HG03066 (cell line): ENCODE results near the gene SLC12A7.
"Not testable (repeated sequence)": the region's sequence is repeated elsewhere in the genome, so short reads cannot be mapped to it uniquely, and the experiment has no call there.

Experiments
- ATAC-seq: cut with Tn5 transposase; IDR thresholded peaks from one replicate; pipeline ENCODE4 v1.9.1; 2021; ENCODE audit warnings: low read depth; ENCODE audit not compliant: unreplicated experiment

SLC12A7 gene

DNA sequence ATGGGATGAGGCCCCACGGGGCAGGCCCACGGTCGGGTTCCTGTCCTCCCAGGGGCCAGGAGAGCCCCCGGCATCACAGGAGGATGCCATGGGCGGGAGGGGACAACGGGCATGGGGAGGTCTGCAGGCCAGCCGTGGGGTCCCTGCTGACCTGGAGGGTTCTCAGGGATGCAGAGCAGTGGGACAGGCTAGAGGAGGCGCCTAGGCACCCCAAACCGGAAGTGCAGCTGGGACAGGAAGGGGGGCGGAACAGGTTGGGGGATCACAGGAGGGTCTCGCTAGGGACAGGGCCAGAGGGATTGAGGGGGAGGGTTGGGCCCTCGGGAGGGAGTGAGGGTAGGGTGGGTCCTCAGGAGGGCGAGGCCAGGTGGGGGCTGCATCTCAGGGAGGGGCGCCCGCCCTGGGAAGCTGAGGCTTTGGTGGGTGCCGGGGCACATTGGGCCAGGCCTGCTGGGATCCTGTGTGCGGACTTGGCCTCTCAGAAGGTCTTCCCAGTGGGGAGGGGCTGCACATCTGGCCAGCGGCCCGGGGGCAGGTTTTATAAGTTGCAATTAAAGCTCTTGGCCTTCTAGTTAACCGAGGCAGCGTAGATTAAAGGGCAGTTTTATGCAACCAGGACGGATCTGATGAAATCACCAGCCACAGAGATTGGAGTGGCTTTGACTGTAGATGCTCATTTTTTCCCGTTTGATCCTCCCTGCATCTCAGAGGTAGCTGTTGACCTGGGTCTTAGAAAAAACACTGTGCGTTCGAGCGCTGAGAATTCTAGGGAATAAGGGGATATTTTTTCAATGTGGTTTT, 83.2 kb downstream of the SLC12A7 start:
- ATAC-seq = no peak

DNA sequence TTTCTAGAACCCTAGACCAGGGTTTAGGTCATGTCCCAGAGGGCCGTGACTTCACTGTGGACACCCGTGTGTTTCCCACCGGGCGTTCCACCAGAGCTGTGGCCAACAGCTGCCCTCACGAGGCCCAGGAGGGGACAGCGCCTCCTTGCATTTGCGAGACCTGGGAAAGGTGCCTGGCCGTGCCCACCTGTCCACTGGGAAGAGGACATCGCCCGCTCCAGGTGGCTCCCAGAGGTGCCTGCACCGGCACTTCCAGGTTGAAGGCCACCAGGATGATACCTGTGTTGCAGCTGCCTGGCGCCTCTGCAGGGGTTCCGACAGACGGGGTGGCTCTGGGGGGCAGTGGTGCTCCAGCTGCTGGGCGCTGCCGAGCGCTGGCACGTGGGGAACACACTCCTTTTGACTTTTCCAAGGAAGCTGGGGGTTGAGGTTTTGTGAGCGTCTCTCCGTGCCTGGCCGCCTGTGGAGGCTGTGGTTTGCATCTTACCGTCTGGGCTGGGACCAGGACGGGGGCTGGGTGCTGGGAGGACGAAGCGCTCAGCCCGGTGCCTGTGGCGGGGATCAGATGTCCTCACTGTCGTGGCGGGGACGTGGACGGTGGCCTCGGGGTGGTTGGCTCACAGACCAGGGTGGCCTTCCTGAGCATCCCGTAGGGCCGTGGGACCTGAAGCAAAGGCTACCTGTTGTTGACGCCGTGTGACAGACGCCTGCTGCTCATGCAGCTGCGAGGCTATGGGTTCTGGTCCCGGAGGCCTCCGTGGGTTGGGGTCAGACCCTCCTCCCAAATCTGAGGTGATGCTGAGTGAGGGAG, 84.0 kb downstream of the SLC12A7 start:
- no peak for ATAC-seq

DNA sequence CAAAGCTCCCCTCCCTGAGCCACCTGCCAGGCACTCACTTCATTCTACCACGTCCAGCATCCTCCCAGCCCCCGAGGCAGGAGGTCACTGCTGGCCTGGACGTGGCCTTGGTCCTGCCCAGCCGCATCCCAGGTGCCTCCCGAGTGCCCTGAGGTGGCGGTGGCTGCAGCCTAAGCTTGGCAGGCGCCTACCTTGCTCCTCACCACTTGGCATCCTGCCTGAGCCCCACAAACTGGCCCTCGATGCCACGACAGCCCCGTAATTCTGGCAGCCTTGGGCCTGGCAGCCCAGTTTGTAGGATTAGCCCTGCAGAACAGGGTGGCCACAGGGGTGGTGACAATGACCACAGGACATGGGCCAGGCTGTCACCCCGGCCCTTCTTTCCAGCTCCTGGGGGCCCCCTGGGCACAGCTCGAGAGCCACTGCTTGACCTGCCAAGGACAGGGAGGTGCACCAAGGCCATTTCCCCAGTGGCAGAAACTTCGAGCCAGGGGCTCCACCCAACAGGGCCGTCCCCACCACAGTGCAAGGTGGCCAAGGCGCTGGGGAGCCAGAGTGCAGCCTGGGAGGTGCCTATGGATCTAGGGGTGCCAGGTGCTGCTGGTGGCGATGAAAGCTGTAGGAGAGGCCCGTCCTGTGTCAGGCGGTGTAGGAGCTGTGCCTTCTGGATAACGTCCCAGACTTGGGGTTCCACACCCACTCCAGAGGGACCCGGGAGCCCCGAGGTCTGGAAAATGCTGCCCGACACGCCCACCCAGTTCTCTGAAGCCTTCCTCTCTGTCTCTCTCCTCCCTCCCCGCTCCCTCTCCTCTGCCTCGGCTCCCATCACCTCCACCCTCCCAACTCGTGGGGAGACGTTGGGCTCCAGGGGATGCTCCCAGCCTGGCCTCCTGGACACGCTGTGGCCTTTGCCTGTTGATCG, 84.9 kb downstream of the SLC12A7 start:
- ATAC-seq = no peak

DNA sequence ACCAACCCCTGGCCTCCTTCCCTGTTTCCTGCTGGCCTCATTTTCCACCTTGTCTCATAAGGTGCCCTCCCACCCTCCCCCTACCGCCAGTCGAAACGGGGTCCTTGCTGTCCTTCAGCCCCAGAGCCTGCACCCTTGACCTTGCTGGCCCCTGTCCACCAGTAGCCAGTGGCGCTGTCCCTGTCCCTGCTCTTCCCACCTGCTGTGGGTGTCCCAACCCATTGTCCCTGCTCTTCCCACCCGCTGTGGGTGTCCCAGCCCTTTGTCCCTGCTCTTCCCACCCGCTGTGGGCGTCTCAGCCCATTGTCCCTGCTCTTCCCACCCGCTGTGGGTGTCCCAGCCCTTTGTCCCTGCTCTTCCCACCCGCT, 89.9 kb downstream of the SLC12A7 start:
- not testable (repeated sequence) for ATAC-seq

DNA sequence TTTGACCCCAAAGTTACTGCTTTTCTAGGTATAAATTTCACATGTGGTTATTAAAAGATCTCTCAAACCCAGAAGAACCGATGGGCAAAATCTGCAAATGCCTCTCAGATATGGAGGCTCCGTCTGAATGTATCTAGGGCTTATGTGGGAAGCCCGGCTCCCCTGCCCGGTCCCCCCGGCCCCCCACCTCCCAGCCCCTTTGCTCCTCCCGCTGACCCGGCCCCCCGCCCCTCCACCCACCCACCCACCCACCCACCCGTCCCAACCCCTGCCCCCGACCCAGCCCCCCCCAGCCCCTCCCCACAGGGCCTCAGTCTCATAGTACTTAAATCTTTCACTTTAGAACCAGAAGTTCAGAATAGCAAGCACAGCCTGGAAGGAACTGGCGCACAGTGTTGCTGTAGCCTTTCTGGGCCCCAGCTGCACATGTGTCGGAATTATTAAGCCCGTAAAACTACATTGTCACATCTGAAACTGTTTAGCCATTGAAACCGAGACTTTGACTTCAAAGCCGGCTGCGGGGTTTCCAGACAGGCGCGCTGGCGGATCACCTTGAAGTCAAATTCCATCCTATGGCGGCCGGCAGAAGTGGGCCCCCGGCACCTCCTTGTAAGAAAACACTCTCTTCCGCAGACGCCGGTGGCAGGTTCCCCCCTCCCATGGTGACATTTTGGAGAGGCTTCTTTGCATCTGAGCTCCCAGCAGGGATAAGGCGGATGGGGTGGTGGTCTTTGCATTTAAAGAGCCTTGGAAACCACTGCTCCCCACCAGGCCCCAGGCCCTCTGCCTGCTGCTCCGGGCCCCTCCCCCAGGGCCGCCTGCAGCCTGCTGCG, 90.5 kb downstream of the SLC12A7 start:
- no peak for ATAC-seq

DNA sequence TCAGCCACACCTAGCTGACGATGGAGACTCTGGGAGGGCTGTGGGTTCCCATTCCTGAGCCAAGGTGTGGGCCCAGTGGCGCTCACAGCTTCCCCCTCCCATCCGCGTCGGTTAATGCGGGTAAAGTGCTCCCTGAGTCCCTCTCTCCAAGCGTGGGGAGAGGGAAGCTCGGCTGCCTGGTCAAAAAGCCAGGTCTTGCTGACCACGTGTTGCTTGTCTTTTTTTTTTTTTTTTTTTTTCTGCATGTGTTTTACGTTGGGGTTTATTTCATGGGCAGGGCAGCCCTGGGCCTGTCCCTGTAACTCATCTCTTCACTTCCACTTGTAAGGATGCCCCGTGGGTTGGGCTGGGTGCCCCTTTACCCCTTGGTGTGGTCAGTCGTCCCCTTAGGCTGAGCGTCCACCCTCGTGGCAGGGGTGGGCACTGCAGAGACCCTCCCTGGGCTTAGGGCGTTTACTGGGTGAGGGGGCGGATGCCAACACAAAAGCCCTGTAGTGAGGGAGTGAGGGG, 91.4 kb downstream of the SLC12A7 start:
- no peak for ATAC-seq

DNA sequence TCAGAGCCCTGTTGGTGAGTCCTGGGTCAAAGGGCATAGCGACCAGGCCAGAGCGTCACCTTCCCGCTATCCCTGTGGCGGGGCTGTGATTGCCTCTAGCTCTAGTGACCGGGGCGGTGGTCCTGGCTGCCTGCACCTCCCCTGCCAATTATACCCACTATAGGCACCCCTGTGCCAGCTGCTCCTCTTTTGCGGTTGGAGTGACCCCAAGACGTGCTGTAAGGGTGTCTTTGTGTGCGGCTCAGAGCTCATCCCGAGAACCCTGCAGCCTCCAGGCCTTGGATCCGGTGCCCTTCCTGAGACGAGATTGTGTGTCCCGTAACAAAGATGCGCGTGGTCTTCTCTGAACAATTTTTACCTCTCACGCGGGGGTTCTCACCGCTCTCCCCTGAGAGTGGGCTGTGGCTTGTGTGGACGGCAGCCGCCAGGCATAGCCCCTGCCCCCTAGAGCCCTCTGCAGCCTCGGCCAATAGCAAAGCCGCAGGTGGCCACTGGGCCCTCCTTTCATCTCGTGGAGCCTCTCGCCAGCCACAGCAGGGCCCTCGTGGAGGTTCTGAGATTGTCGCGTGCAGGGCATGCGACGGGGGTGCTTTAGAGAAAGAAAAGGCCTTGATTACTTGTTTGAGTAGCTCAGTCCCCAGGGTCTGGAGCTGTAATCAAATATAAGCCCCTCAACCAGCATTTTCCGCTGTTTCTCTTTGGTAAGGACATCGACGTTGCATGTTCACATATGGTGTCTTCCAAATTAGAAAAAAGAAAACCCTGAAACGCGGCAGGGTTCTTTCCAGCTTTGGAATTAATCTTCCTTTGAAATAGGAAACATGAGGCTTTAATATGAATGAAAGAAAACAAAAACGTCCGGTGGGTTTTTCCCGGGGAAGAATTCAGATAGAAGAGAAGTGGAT, 92.6 kb downstream of the SLC12A7 start:
- ATAC-seq = no peak

DNA sequence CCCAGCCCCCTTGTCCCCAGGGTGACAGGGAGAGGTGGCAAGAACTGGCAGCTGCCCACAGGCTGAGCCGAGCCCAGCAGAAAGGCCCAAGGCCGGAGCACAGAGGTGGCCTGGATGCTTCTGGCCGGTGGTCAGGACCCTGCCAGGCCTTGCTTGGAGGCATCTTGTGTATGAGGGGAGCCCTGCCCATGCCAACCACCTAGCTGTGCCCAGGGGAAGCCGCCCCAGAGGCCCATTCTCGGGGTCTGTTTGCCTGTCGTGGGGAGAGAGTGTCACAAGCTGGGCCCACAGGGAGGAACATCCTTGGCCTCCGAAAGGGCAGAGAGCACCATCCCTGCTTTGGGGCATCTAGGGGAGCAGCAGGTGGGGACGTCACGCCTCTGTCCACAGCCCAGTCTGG, 93.3 kb downstream of the SLC12A7 start:
- no peak for ATAC-seq

DNA sequence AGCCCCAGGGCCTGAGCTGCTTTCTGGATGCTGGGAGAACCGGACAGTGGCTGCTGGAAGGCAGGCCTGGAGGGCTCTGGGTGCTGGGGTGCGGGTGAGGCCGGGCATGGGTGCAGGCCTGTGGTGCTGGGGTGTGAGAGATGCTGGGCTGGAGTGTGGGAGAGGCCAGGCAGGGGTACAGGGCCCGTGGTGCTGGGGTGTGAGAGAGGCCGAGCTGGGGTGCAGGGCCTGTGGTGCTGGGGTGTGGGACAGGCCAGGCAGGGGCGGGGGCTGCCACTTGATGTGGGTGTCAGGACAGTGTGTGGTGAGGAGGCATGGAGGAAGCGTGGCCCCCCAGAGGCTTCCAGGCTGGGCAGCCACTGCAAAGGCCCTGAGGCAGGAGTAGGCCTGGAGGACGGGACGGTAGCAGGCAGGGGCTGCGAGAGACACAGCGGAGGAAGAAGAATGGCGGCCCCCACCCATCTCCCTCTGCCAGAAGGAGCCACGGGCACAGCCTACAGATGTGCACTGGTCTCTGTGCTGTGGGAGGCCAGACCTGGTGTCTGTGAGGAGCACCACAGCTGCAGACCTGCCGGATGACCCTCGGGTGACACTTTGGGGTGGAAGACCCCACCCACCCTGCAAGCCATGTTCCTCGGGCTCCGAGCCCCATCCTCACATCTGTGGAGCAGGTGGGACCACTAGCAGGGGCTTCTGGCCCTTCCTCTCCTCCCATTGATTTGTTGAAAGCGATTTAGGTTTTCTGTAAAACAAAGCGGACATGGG, 94.0 kb downstream of the SLC12A7 start:
- no peak for ATAC-seq

DNA sequence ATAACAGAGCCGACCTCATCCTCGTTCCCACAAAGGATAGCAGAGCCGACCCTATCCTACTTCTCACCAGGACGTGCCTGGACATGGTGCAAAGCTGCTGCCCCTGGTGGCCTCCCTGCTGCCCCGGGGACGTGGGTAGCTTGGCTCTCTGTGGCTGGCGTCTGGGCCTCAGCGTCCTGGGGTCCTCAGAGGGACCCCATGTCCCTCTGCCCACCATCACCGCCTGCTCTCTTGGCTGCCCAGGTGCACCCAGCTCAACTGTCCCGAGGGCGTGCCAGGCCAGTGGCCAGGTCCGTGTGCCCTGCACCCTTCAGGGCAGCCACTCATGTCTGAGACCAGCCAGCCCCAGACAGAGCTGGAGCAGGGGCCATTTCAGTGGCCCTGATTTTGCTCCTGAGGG, 94.8 kb downstream of the SLC12A7 start:
- no peak for ATAC-seq

DNA sequence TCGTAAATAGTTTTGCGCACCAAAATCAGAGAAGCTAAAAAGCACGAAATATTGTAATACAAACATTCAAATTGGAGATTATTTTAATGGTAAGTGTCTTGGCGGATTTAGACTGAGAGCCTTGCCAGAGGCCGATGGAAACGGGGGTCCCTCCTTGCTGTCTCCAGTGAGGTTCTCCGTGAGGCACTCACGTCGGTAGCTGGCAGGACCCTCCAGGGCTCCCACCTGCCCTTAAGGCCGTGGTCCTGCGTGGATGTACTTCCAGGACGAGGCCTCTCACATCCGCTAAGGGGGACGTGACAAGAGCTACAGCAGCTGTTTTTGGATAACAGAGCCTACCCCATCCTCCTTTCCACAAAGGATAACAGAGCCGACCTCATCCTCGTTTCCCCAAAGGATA, 95.4 kb downstream of the SLC12A7 start:
- no peak for ATAC-seq

DNA sequence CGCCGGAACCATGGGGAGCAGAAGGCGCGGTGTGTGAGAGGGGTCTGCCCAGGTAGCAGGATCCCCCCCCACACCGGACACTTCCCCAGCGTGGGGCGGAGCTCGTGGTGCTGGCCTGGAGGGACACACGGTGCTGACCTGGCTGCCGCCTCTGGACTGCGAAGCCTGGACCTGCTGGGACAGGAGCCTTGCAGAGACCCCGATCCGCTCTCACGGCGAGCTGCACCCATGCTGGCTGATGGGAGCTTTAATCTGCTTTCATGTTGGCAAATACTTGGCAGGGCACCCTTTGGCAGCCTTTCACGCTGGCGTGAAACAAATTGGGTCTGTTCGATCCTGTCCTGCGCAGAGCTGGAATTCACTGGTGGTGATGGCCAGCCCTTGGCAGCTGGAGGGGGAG, 95.8 kb downstream of the SLC12A7 start:
- ATAC-seq = no peak

DNA sequence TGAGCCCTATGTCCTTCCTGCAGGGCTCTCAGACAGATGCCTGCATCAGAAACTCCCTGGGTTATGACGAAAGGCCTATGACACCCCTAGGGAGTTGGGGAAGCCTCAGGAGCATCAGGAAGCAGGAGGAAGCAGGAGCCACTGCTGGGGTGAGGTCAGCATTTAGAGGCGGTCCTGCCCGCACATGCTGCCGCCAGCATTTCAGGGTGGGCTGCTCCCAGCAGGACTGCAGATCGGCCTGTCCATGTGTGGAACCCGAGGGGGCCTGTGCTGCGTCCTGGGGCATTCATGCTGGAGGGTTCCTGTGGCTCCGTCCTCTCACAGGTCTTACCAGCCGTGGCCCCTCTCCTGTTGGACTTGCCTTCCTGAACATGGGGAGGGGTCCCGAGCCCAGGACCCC, 96.4 kb downstream of the SLC12A7 start:
- ATAC-seq = no peak

DNA sequence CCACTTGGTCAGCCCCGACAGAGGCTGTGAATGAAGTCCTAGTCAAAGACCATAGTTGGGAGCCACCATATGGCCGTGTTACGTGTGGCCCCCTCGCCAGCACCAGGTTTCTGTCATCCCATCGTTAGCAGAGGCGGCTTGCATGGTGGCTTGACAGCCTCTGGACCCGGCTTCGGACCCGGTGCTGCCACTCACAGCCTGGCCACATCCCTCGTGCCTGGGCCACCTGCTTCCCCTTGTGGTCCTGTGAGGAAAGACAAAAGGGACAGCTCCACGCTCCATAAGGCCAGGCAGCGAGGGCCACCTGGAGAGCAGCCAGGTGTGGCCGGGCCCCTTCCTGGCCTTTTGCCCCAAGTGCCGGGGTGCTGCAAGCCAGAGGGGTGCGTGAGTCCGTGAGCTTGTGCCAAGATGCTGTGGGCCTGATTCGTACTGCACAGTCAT, 97.1 kb downstream of the SLC12A7 start:
- no peak for ATAC-seq

DNA sequence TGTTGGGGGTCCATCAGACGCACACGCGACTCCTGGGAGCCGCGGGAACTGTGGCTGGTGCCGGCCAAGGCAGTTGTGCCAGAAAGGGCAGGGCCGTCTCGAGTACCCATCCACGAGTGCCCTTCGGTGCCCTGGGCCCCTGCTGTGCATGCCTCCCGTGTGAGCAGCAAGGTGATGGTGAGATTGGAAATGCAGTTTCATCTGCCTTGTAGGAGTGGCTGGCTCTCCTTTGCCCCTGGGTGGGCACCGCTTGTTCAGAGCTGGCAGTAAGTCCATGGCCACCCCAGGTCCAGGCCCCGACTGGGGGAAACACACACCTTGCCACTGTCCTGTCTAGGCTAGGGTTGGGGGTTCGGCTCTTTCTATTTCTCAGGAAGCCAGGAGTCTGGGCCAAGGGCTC, 97.5 kb downstream of the SLC12A7 start:
- no peak for ATAC-seq

DNA sequence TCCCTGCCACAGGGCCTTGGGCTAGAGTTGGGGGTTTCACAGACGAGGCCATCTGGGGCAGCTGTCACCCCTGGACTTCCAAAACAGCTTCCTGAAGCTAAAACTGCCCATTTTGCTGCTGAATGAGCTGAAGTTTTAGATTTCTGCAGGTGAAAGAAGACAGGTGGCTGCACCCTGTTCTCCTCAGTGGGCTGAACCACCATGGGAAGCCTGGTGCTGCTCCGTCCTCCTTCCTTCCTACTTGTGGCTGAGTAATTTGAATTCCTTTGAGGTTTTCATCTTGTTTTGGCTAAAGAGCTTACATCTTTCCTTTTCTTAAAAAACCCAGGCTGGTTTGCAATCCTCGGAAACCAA, 97.9 kb downstream of the SLC12A7 start:
- ATAC-seq = no peak

DNA sequence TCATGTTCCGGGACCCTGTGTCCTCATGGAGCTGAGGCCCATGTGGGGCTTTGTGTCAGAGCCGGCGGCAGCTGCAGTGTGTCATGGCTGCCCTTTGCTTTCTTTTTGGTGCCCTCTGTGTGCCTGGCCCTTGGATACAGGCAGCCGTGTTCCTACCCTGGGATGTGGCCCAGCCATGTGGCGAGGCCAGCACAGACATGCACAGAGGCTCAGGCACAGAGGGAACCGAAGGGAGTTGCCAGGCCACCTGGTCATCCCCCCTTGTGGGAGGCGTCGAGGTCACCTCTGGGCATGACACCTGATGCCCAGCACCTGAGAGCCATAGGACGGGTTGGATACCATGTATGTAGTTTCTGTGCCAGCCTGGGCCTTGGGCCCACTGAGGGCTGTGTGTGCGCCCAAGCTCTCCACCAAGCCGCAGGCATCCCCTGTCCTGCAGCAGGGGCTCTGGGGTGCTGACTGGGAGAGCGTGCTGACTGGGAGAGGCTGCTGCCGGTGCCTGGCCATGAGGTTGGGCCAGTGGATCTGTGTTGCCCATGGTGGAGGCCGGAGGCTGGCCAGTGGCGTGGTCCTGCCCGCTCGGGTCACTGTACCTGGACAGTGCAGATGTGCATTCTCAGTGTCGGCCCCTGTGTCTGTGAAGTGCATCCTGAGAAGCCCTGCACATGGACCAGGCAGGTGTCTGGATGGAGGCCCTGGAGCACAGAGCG, 98.5 kb downstream of the SLC12A7 start:
- no peak for ATAC-seq

DNA sequence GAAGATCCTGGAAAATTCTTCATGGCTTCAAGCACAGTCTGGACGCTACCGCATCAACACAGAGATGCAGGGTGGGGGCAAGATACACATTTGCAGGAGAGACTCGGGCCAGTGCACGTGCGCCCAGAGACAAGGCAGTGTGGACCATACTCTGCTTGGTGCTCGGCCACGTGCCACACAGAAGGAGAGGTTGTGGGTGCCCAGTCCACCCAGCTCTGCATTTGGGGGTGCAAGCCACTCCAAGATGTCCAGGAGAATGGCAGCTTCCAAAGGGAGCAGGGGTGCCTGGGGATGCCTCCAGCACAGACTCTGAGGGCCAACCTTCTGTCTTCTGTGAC, 99.0 kb downstream of the SLC12A7 start:
- ATAC-seq = no peak
